ENCODE results near the gene MAP3K10.

MAP3K10 gene

GRCh38 chr19:40205760-40206159 lies 14.5 kb downstream of the MAP3K10 start:
- Histone ChIP-seq H3K9ac (ENCODE audit: insufficient read length) (no peak overlapping the region), H3K27ac (no peak overlapping the region), H3K9me3 (ENCODE audit: low read depth, low read length) (no peaks in the 10 kb centered on the region), H3K4me3 (no peak overlapping the region), H3K36me3 (ENCODE audit: insufficient read depth, low read length) (no peaks in the 10 kb centered on the region)
- DNase-seq (ENCODE audit: low read depth, low spot score): no peak
- TF ChIP-seq POLR2AphosphoS5 (IDR thresholded peaks at IDR 0.05; ENCODE audit: borderline replicate concordance, low read depth, low read length): no peak
- no peak for TF ChIP-seq FOXP2 (optimal IDR thresholded peaks at IDR 0.05; ENCODE audit: control extremely low read depth, extremely low read length, insufficient read depth)
- no peak for TF ChIP-seq EZH2 (IDR thresholded peaks at IDR 0.05)

- Histone ChIP-seq H3K36me3 (ENCODE audit: insufficient read depth, low read length) (no peaks in the 10 kb centered on the region), H3K27ac (no peak overlapping the region)
- TF ChIP-seq EZH2 (IDR thresholded peaks at IDR 0.05) (no peak), FOXP2 (optimal IDR thresholded peaks at IDR 0.05; ENCODE audit: control extremely low read depth, extremely low read length, insufficient read depth) (no peak), POLR2AphosphoS5 (IDR thresholded peaks at IDR 0.05; ENCODE audit: borderline replicate concordance, low read depth, low read length) (no peak)
These were observed 17.4 kb downstream of the MAP3K10 start for GRCh38 chr19:40208602-40209001.

GRCh38 chr19:40210889-40211288 lies 19.7 kb downstream of the MAP3K10 start:
- no peak for DNase-seq (ENCODE audit: low read depth, low spot score)
- H3K27ac ChIP-seq: no peak overlapping the region
- H3K36me3 ChIP-seq (ENCODE audit: insufficient read depth, low read length): no peaks in the 10 kb centered on the region
- TF ChIP-seq FOXP2 (optimal IDR thresholded peaks at IDR 0.05; ENCODE audit: control extremely low read depth, extremely low read length, insufficient read depth) (no peak), EZH2 (IDR thresholded peaks at IDR 0.05) (no peak), POLR2AphosphoS5 (IDR thresholded peaks at IDR 0.05; ENCODE audit: borderline replicate concordance, low read depth, low read length) (no peak)
- H3K4me3 ChIP-seq: no peak overlapping the region
- no peaks in the 10 kb centered on the region for H3K9me3 ChIP-seq (ENCODE audit: low read depth, low read length)
- no peak overlapping the region for H3K9ac ChIP-seq (ENCODE audit: insufficient read length)

More at GRCh38 chr19:40208602-40209001, 17.4 kb downstream of the MAP3K10 start:
- Histone ChIP-seq H3K4me3 (no peak overlapping the region), H3K9me3 (ENCODE audit: low read depth, low read length) (no peaks in the 10 kb centered on the region), H3K9ac (ENCODE audit: insufficient read length) (no peak overlapping the region)
- no peak for DNase-seq (ENCODE audit: low read depth, low spot score)

GRCh38 chr19:40213251-40213829 lies 22.1 kb downstream of the MAP3K10 start:
- Histone ChIP-seq H3K36me3 (ENCODE audit: insufficient read depth, low read length) (no peaks in the 10 kb centered on the region), H3K9ac (ENCODE audit: insufficient read length) (no peak overlapping the region), H3K9me3 (ENCODE audit: low read depth, low read length) (no peaks in the 10 kb centered on the region), H3K27ac (no peak overlapping the region), H3K4me3 (no peak overlapping the region)
- DNase-seq (ENCODE audit: low read depth, low spot score): no peak
- TF ChIP-seq POLR2AphosphoS5 (IDR thresholded peaks at IDR 0.05; ENCODE audit: borderline replicate concordance, low read depth, low read length) (no peak), EZH2 (IDR thresholded peaks at IDR 0.05) (no peak), FOXP2 (optimal IDR thresholded peaks at IDR 0.05; ENCODE audit: control extremely low read depth, extremely low read length, insufficient read depth) (no peak)

- Histone ChIP-seq H3K27ac (no peak overlapping the region), H3K9ac (ENCODE audit: insufficient read length) (no peak overlapping the region), H3K4me3 (no peak overlapping the region), H3K9me3 (ENCODE audit: low read depth, low read length) (no peaks in the 10 kb centered on the region), H3K36me3 (ENCODE audit: insufficient read depth, low read length) (no peaks in the 10 kb centered on the region)
- no peak for DNase-seq (ENCODE audit: low read depth, low spot score)
- TF ChIP-seq FOXP2 (optimal IDR thresholded peaks at IDR 0.05; ENCODE audit: control extremely low read depth, extremely low read length, insufficient read depth) (no peak), EZH2 (IDR thresholded peaks at IDR 0.05) (no peak), POLR2AphosphoS5 (IDR thresholded peaks at IDR 0.05; ENCODE audit: borderline replicate concordance, low read depth, low read length) (no peak)
These were observed 22.8 kb downstream of the MAP3K10 start for GRCh38 chr19:40213882-40214570.

- DNase-seq (ENCODE audit: low read depth, low spot score): no peak
- no peaks in the 10 kb centered on the region for H3K9me3 ChIP-seq (ENCODE audit: low read depth, low read length)
- TF ChIP-seq FOXP2 (optimal IDR thresholded peaks at IDR 0.05; ENCODE audit: control extremely low read depth, extremely low read length, insufficient read depth) (no peak), EZH2 (IDR thresholded peaks at IDR 0.05) (no peak)
- no peak overlapping the region for H3K27ac ChIP-seq
- H3K9ac ChIP-seq (ENCODE audit: insufficient read length): no peak overlapping the region
- no peaks in the 10 kb centered on the region for H3K36me3 ChIP-seq (ENCODE audit: insufficient read depth, low read length)
- no peak overlapping the region for H3K4me3 ChIP-seq
These were observed 23.7 kb downstream of the MAP3K10 start for GRCh38 chr19:40214936-40215335.

GRCh38 chr19:40216013-40216776 lies 25.0 kb downstream of the MAP3K10 start:
- TF ChIP-seq FOXP2 (optimal IDR thresholded peaks at IDR 0.05; ENCODE audit: control extremely low read depth, extremely low read length, insufficient read depth) (no peak), POLR2AphosphoS5 (IDR thresholded peaks at IDR 0.05; ENCODE audit: borderline replicate concordance, low read depth, low read length) (no peak)
- DNase-seq (ENCODE audit: low read depth, low spot score): no peak
- H3K36me3 ChIP-seq (ENCODE audit: insufficient read depth, low read length): no peaks in the 10 kb centered on the region
- H3K4me3 ChIP-seq: no peak overlapping the region
- H3K9ac ChIP-seq (ENCODE audit: insufficient read length): no peak overlapping the region
- no peak overlapping the region for H3K27ac ChIP-seq
- H3K9me3 ChIP-seq (ENCODE audit: low read depth, low read length): no peaks in the 10 kb centered on the region

GRCh38 chr19:40216777-40217026 lies 25.5 kb downstream of the MAP3K10 start:
- Histone ChIP-seq H3K9ac (ENCODE audit: insufficient read length) (no peak overlapping the region), H3K4me3 (no peak overlapping the region), H3K27ac (no peak overlapping the region), H3K9me3 (ENCODE audit: low read depth, low read length) (no peaks in the 10 kb centered on the region), H3K36me3 (ENCODE audit: insufficient read depth, low read length) (no peaks in the 10 kb centered on the region)
- no peak for DNase-seq (ENCODE audit: low read depth, low spot score)
- TF ChIP-seq POLR2AphosphoS5 (IDR thresholded peaks at IDR 0.05; ENCODE audit: borderline replicate concordance, low read depth, low read length): no peak
- no peak for TF ChIP-seq FOXP2 (optimal IDR thresholded peaks at IDR 0.05; ENCODE audit: control extremely low read depth, extremely low read length, insufficient read depth)
- TF ChIP-seq EZH2 (IDR thresholded peaks at IDR 0.05): no peak

Measured in SK-N-MC (cell line).